Fibroblast of pulmonary artery (primary cell): Measurements from ENCODE around the gene ARHGEF19.
"Not testable (repeated sequence)": the region's sequence is repeated elsewhere in the genome, so short reads cannot be mapped to it uniquely, and the experiment has no call there.

ENCODE experiments used
- DNase-seq: peaks from one replicate; pipeline ENCODE4 v3.0.0-alpha.2; 2010; ENCODE audit warnings: low read depth
- H3K4me3 ChIP-seq: replicated peaks from 2 replicates; pipeline ENCODE4 v1.5.1; 2011; ENCODE audit warnings: low read depth, mild to moderate bottlenecking, control low read depth, low read length, moderate library complexity
- CTCF ChIP-seq: IDR thresholded peaks from 2 replicates; pipeline ENCODE4 v1.5.1; 2011; ENCODE audit warnings: mild to moderate bottlenecking, control low read depth, low read length, inconsistent platforms; ENCODE audit errors: missing control alignments

The ARHGEF19 gene

GRCh38 chr1:16203550-16203949 is 8.9 kb downstream of the ARHGEF19 start:
- H3K4me3 ChIP-seq, result no peak overlapping the region

DNA sequence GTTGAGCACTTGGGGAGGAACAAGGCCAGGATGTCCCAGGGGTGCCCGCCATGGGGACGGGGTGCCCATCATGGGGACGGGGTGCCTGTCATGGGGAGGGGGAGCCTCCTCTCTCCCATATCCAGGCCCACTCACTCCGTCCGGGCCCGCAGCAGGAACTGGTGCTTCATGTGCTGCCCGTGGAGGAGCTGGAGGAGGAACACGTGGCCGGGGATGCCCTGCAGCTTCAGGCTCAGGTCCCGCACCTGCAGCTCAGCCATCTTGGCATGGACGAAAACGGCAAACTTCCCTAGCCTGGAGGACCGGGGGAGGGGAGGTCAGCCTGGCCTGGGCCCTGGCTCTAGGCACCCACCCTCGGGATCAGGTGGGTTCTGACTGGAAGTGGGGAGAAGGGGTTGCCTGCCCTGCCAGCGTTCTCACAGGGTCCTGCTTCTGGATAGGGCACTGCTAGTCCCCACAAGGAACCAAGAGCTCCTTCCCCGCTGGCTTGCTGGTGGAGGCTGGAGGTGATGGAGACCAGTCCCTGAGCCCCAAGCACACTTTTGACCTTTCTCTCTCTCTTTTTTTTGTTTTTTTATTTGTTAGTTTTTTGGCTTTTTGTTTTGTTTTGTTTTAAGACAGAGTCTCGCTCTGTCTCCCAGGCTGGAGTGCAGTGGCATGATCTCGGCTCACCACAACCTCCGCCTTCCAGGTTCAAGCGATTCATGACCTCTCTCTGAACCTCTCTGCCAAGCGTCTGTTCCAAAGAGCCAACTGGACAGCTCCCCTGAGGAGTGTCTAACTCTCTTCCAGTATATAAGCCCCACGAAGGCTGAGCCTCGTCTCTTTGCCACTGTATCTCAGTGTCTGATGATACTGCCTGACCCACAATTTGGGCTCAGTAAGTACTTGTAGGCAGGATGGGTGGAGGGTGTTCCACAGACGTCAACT is 9.9 kb downstream of the ARHGEF19 start:
- no peak for DNase-seq
- TF ChIP-seq CTCF, result no peak
- no peak overlapping the region for H3K4me3 ChIP-seq

More at GRCh38 chr1:16203550-16203949, 8.9 kb downstream of the ARHGEF19 start:
- DNase-seq, result no peak
- no peak for TF ChIP-seq CTCF

DNA sequence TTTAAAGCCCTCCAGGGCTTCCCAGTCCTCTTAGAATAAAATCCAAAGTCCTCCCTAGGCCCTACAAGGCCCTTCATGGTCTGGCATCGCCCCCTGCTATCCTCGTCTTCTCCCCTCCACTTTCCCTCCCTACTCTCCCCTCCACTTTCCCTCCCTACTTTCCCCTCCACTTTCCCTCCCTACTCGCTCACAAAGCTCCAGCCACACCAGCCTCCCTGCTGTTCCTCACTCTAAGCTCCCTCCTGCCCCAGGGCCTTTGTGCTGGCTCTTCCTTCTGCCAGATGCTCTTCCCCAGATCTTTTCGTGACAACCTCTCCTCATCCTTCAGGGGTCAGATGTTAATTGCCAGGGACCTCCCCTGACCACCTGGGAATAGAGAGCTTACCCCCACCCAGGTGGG is 12.8 kb downstream of the ARHGEF19 start:
- DNase-seq, result no peak
- no peak for TF ChIP-seq CTCF
- no peak overlapping the region for H3K4me3 ChIP-seq

DNA sequence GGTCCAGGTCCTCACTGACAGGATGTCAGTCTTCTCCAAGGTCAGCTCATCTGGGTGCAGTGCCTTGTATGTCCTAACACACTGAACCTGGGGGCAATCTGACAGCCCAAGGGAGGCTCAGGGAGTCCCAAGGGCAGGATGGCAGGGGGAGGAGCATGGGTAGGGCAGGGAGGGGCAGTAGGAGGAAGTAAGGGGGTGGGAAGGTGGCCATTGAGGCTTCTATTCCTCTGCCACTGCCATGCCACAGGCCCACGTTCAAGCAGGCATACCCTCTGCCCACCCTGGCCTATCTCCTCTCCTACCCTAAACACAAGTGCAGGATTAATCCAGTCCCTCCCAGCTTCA is 13.3 kb downstream of the ARHGEF19 start:
- DNase-seq, result no peak
- H3K4me3 ChIP-seq, result no peak overlapping the region
- TF ChIP-seq CTCF, result no peak

DNA sequence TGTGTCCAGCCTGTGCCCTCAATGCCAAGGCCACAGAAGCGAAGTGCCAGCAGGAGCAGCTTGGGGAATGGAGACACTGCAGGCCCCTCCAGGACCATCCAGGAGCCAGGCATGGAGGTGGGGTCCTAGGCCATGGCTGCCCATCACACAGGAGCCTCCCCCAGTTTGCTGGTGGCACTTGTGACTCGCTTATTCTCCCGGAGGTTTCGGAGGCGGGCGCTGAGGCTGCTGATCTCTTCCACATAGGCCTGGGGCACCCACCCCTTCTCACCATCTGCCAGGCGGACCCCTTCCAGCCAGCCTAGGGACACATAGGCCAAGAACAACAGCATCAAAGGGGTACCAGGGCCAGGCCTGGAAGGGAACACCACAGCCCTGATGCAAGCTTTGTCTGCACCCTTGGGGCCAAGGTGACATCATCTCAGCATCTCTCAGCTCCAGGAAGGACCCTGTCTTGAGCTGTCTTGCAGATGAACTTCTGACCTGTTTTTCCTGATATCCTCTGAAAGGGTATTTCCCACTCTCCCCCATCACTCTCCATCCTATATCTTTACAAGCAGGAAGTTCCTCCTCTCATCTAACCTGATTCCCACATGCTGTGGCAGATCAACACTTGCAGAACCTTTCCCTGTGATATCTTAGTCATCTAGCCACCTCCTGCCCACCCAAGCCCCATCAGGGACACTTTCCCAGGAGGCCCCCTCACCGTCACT is 13.9 kb downstream of the ARHGEF19 start:
- DNase-seq, result no peak
- H3K4me3 ChIP-seq, result no peak overlapping the region
- no peak for TF ChIP-seq CTCF

- TF ChIP-seq CTCF, result no peak
- no peak for DNase-seq
Measured at GRCh38 chr1:16196874-16197273, 15.6 kb downstream of the ARHGEF19 start.

GRCh38 chr1:16196139-16196538 is 16.3 kb downstream of the ARHGEF19 start:
- DNase-seq, result not testable (repeated sequence)

More at GRCh38 chr1:16196874-16197273, 15.6 kb downstream of the ARHGEF19 start:
- no peak overlapping the region for H3K4me3 ChIP-seq

More at GRCh38 chr1:16196139-16196538, 16.3 kb downstream of the ARHGEF19 start:
- not testable (repeated sequence) for H3K4me3 ChIP-seq
